Upper lobe of left lung (tissue), 6 donors: ENCODE measurements around the gene SNAPC4. TPM values are rescaled to one million over a fixed set of nuclear protein-coding genes. Genes with fewer than 3 reads are reported as not detected.

Source experiments
- ATAC-seq, 2 donors: fragments of 200-7000 bp; cut with Tn5 transposase; one replicate each; pipeline ENCODE4 v1.9.1; 2022; ENCODE audit warnings: mild to moderate bottlenecking in 2 of 2, moderate library complexity in 2 of 2; ENCODE audit not compliant: low FRiP score in 2 of 2
- DNase-seq, 2 donors: peaks; one replicate each; pipeline ENCODE4 v3.0.0-alpha.2; 2019 to 2020
- H3K27ac ChIP-seq, 4 donors: fragments of 200-600 bp; sonication (generic); one replicate each; pipeline ENCODE4 v1.5.1; 2016 to 2019
- H3K27me3 ChIP-seq, 4 donors: fragments of 200-600 bp; sonication (generic); one replicate each; pipeline ENCODE4 v1.5.1; 2017 to 2019
- H3K36me3 ChIP-seq, 4 donors: fragments of 200-600 bp; sonication (generic); one replicate each; pipeline ENCODE4 v1.5.1; 2016 to 2019
- H3K4me1 ChIP-seq, 4 donors: fragments of 200-600 bp; sonication (generic); one replicate each; pipeline ENCODE4 v1.5.1; 2018 to 2019
- H3K4me3 ChIP-seq, 4 donors: fragments of 200-600 bp; sonication (generic); one replicate each; pipeline ENCODE4 v1.5.1; 2017 to 2019; ENCODE audit warnings: mild to moderate bottlenecking in 2 of 4, moderate library complexity in 1 of 4
- H3K9me3 ChIP-seq, 4 donors: fragments of 200-600 bp; sonication (generic); one replicate each; pipeline ENCODE4 v1.5.1; 2018 to 2019
- CTCF ChIP-seq, 6 experiments: fragments of 450-650 bp in 4 of 6; fragments of 200-600 bp in 2 of 6; sonication (generic) in 2 of 6; IDR thresholded peaks; one replicate each; pipeline ENCODE4 v1.5.1; 2016 to 2019; ENCODE audit warnings: antibody characterized with exemption in 6 of 6
- EP300 ChIP-seq, 4 donors: sonication (generic); formaldehyde crosslinking; IDR thresholded peaks; one replicate each; pipeline ENCODE4 v1.5.1; 2017; ENCODE audit warnings: antibody characterized with exemption in 4 of 4, control low read depth in 2 of 4
- POLR2A ChIP-seq, 4 donors: fragments of 450-650 bp; IDR thresholded peaks; one replicate each; pipeline ENCODE4 v1.5.1; 2016 to 2017; ENCODE audit warnings: antibody characterized with exemption in 4 of 4, mild to moderate bottlenecking in 2 of 4
- POLR2AphosphoS5 ChIP-seq, 2 donors: sonication (generic); formaldehyde crosslinking; IDR thresholded peaks; one replicate each; pipeline ENCODE4 v1.5.1; 2017; ENCODE audit warnings: antibody characterized with exemption in 2 of 2
- WGBS, 2 donors: methylation state at CpG; one replicate each; pipeline ENCODE4 v1.1.5; 2017 to 2018; 5-methylcytosine and 5-hydroxymethylcytosine counted together
- total RNA-seq, 6 donors: library from RNA; depleted of rRNA in 4 of 6; stranded (reverse); fragments of >200 nt in 4 of 6; gene quantifications; one replicate each; pipeline versions ENCODE4 v1.1.0 to v1.2.1, GENCODE V29; 2016 to 2021
- donor health status: DM: no; HTN: no; CAD: no; lungs with moderate emphysema.
- donor health status: DM: no; HTN: yes; CAD: no; lungs with severe emphysema.

The SNAPC4 gene
- total RNA-seq, 6 donors from 2014 or later = 7.8 to 35.6 (median 13.2) TPM

- peaks cover 26 to 97% (median 83%) of the 10 kb centered on the region in 4 donors for H3K36me3 ChIP-seq
- no peaks in the 10 kb centered on the region for H3K4me1 ChIP-seq
- no peaks in the 10 kb centered on the region for H3K9me3 ChIP-seq
- H3K4me3 ChIP-seq = no peak overlapping the region
- TF ChIP-seq EP300 (IDR thresholded peaks at IDR 0.05) = no peak
- no peak for TF ChIP-seq CTCF (IDR thresholded peaks at IDR 0.05)
- no peak for TF ChIP-seq POLR2AphosphoS5 (IDR thresholded peaks at IDR 0.05)
- no peak for TF ChIP-seq POLR2A (IDR thresholded peaks at IDR 0.05)
- no peak overlapping the region for H3K27ac ChIP-seq
- WGBS, 2 donors = 93% methylated on average over 19 to 28 of the region's 28 CpGs
- H3K27me3 ChIP-seq = no peaks in the 10 kb centered on the region
- no peak for ATAC-seq
- DNase-seq = peak in 1 of 2 donors; percentile 63
These were observed 8.0 kb downstream of the SNAPC4 start for GRCh38 chr9:136391737-136392537.

GRCh38 chr9:136389396-136389795 is 10.6 kb downstream of the SNAPC4 start:
- no peak for ATAC-seq
- TF ChIP-seq EP300 (IDR thresholded peaks at IDR 0.05) = no peak

GRCh38 chr9:136387217-136387616 is 12.8 kb downstream of the SNAPC4 start:
- H3K27ac ChIP-seq = no peak overlapping the region
- 96 to 97% methylated on average over 16 to 19 of the region's 19 CpGs for WGBS, 2 donors
- H3K9me3 ChIP-seq = no peaks in the 10 kb centered on the region
- peaks cover 8 to 94% (median 73%) of the 10 kb centered on the region in 4 donors for H3K36me3 ChIP-seq
- H3K4me3 ChIP-seq = no peak overlapping the region
- TF ChIP-seq CTCF (IDR thresholded peaks at IDR 0.05) (no peak), POLR2AphosphoS5 (IDR thresholded peaks at IDR 0.05) (no peak), EP300 (IDR thresholded peaks at IDR 0.05) (no peak)
- no peak for ATAC-seq
- no peaks in the 10 kb centered on the region for H3K4me1 ChIP-seq
- H3K27me3 ChIP-seq = no peaks in the 10 kb centered on the region
- DNase-seq = peak in 1 of 2 donors; percentile 69

More at GRCh38 chr9:136389396-136389795, 10.6 kb downstream of the SNAPC4 start:
- no peaks in the 10 kb centered on the region for H3K27me3 ChIP-seq
- H3K4me1 ChIP-seq = no peaks in the 10 kb centered on the region
- H3K9me3 ChIP-seq = no peaks in the 10 kb centered on the region
- 83 to 89% methylated on average over 9 to 14 of the region's 14 CpGs for WGBS, 2 donors
- H3K4me3 ChIP-seq = no peak overlapping the region
- no peak overlapping the region for H3K27ac ChIP-seq
- peaks cover 14 to 94% (median 71%) of the 10 kb centered on the region in 4 donors for H3K36me3 ChIP-seq
- peak in 1 of 2 donors; percentile 35 for DNase-seq

- Histone ChIP-seq H3K27me3 (no peaks in the 10 kb centered on the region), H3K4me3 (no peak overlapping the region), H3K27ac (no peak overlapping the region), H3K36me3 (peaks cover 8 to 94% (median 75%) of the 10 kb centered on the region in 4 donors), H3K4me1 (no peaks in the 10 kb centered on the region), H3K9me3 (no peaks in the 10 kb centered on the region)
- DNase-seq (no peak), ATAC-seq (no peak)
- WGBS, 2 donors = 71 to 89% methylated on average over 13 of the region's 13 CpGs
- TF ChIP-seq CTCF (IDR thresholded peaks at IDR 0.05) (no peak), POLR2AphosphoS5 (IDR thresholded peaks at IDR 0.05) (no peak), EP300 (IDR thresholded peaks at IDR 0.05) (no peak), POLR2A (IDR thresholded peaks at IDR 0.05) (no peak)
These were observed 14.0 kb downstream of the SNAPC4 start for GRCh38 chr9:136386018-136386417.

- 76 to 82% methylated on average over 11 of the region's 11 CpGs for WGBS, 2 donors
- TF ChIP-seq CTCF (IDR thresholded peaks at IDR 0.05) (no peak), EP300 (IDR thresholded peaks at IDR 0.05) (no peak), POLR2AphosphoS5 (IDR thresholded peaks at IDR 0.05) (no peak), POLR2A (IDR thresholded peaks at IDR 0.05) (no peak)
- H3K36me3 ChIP-seq = peaks cover 8 to 97% (median 84%) of the 10 kb centered on the region in 4 donors
- no peak overlapping the region for H3K27ac ChIP-seq
- no peaks in the 10 kb centered on the region for H3K4me1 ChIP-seq
- DNase-seq (no peak), ATAC-seq (no peak)
- H3K9me3 ChIP-seq = no peaks in the 10 kb centered on the region
- H3K27me3 ChIP-seq = no peaks in the 10 kb centered on the region
- no peak overlapping the region for H3K4me3 ChIP-seq
These were observed 15.0 kb downstream of the SNAPC4 start for GRCh38 chr9:136385015-136385414.
